Measurements from ENCODE around the gene OSBP2. TPM values are rescaled to one million over a fixed set of nuclear protein-coding genes. Genes with fewer than 3 reads are reported as not detected.

The OSBP2 gene
- total RNA-seq, 1 experiment from 2014 or later, result 6.2 TPM

GRCh38 chr22:30837531-30837930 is 142.9 kb downstream of the OSBP2 start:
- CTCF ChIA-PET, result no interaction called here
- Histone ChIP-seq H3K36me3 (ENCODE audit: control insufficient read depth, insufficient read depth, low read length) (no peaks in the 10 kb centered on the region), H3K27me3 (replicated peaks; ENCODE audit: control insufficient read depth, insufficient read depth, low read length) (no peaks in the 10 kb centered on the region), H3K4me3 (ENCODE audit: low read depth, low read length) (no peak overlapping the region), H3K4me1 (no peaks in the 10 kb centered on the region), H3K9me3 (no peaks in the 10 kb centered on the region)
- no TSS peak for BruUV-seq (replicated peaks)
- Mint-ChIP-seq H3K27me3 (ENCODE audit: insufficient read depth, unreplicated experiment) (peaks cover 4% of the 10 kb centered on the region), H3K4me1 (ENCODE audit: low read depth, unreplicated experiment) (no peaks in the 10 kb centered on the region), H3K4me3 (ENCODE audit: unreplicated experiment) (no peak overlapping the region), H3K27ac (ENCODE audit: unreplicated experiment) (no peak overlapping the region), H3K36me3 (ENCODE audit: insufficient read depth, unreplicated experiment) (no peaks in the 10 kb centered on the region), H3K9me3 (ENCODE audit: unreplicated experiment) (no peaks in the 10 kb centered on the region)
- POLR2A ChIA-PET, result no interaction called here
- no peak for DNase-seq
- intact Hi-C loops (cut with micrococcal nuclease; ENCODE audit: unreplicated experiment), result no loop called here
- no peak for TF ChIP-seq CTCF (IDR thresholded peaks at IDR 0.05; ENCODE audit: insufficient read depth in 1 of 2, low read depth in 1 of 2, low read length in 1 of 2, severe bottlenecking in 1 of 2, unreplicated experiment in 1 of 2)

DNA sequence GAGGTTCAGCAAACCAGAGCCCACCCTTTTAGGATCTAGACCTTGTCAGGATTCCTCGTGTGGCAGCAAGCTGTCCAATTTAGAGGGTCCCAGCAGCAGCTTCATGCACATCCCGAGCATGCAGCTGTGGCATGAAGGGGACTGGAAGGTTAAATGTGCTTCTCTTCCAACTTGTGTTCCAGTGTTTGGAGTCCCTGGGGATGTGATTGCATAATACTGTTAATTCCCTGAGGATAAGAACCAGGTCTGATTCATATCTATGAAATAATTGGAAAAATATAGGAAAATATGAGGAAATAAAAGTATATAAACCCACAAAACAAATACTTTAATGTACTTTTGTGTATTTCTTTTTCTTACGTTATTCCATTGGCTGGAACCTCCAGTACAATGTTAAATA is 143.4 kb downstream of the OSBP2 start:
- TF ChIP-seq CTCF (IDR thresholded peaks at IDR 0.05; ENCODE audit: insufficient read depth in 1 of 2, low read depth in 1 of 2, low read length in 1 of 2, severe bottlenecking in 1 of 2, unreplicated experiment in 1 of 2), result no peak
- Histone ChIP-seq H3K27me3 (replicated peaks; ENCODE audit: control insufficient read depth, insufficient read depth, low read length) (no peaks in the 10 kb centered on the region), H3K4me3 (ENCODE audit: low read depth, low read length) (no peak overlapping the region), H3K9me3 (no peaks in the 10 kb centered on the region), H3K36me3 (ENCODE audit: control insufficient read depth, insufficient read depth, low read length) (no peaks in the 10 kb centered on the region), H3K4me1 (no peaks in the 10 kb centered on the region)
- no peak for DNase-seq
- Mint-ChIP-seq H3K27ac (ENCODE audit: unreplicated experiment) (no peak overlapping the region), H3K27me3 (ENCODE audit: insufficient read depth, unreplicated experiment) (peaks cover 4% of the 10 kb centered on the region), H3K4me1 (ENCODE audit: low read depth, unreplicated experiment) (no peaks in the 10 kb centered on the region), H3K4me3 (ENCODE audit: unreplicated experiment) (no peak overlapping the region), H3K9me3 (ENCODE audit: unreplicated experiment) (no peaks in the 10 kb centered on the region), H3K36me3 (ENCODE audit: insufficient read depth, unreplicated experiment) (no peaks in the 10 kb centered on the region)
- BruUV-seq (replicated peaks), result no TSS peak
- ChIA-PET POLR2A (no interaction called here), CTCF (no interaction called here)
- intact Hi-C loops (cut with micrococcal nuclease; ENCODE audit: unreplicated experiment), result no loop called here

GRCh38 chr22:30841273-30841672 is 146.6 kb downstream of the OSBP2 start:
- intact Hi-C loops (cut with micrococcal nuclease; ENCODE audit: unreplicated experiment), result no loop called here
- Mint-ChIP-seq H3K27ac (ENCODE audit: unreplicated experiment) (no peak overlapping the region), H3K9me3 (ENCODE audit: unreplicated experiment) (no peaks in the 10 kb centered on the region), H3K27me3 (ENCODE audit: insufficient read depth, unreplicated experiment) (no peaks in the 10 kb centered on the region), H3K36me3 (ENCODE audit: insufficient read depth, unreplicated experiment) (no peaks in the 10 kb centered on the region), H3K4me1 (ENCODE audit: low read depth, unreplicated experiment) (no peaks in the 10 kb centered on the region), H3K4me3 (ENCODE audit: unreplicated experiment) (no peak overlapping the region)
- TF ChIP-seq CTCF (IDR thresholded peaks at IDR 0.05; ENCODE audit: insufficient read depth in 1 of 2, low read depth in 1 of 2, low read length in 1 of 2, severe bottlenecking in 1 of 2, unreplicated experiment in 1 of 2), result no peak
- H3K27me3 ChIP-seq (replicated peaks; ENCODE audit: control insufficient read depth, insufficient read depth, low read length), result no peaks in the 10 kb centered on the region
- ChIA-PET POLR2A (interaction anchor here (0.6 kb wide), 1 partner anchor 81 kb away, joined by 3 read pairs; no protein-coding TSS in a partner anchor), CTCF (no interaction called here)
- H3K9me3 ChIP-seq, result no peaks in the 10 kb centered on the region
- no peaks in the 10 kb centered on the region for H3K4me1 ChIP-seq
- DNase-seq, result no peak
- no peaks in the 10 kb centered on the region for H3K36me3 ChIP-seq (ENCODE audit: control insufficient read depth, insufficient read depth, low read length)
- BruUV-seq (replicated peaks), result no TSS peak
- H3K4me3 ChIP-seq (ENCODE audit: low read depth, low read length), result no peak overlapping the region
